ENCODE measurements around the gene GNG4. TPM values are rescaled to one million over a fixed set of nuclear protein-coding genes. Genes with fewer than 3 reads are reported as not detected.
"Not testable (repeated sequence)": the region's sequence is repeated elsewhere in the genome, so short reads cannot be mapped to it uniquely, and the experiment has no call there.

Gene GNG4
- total and polyA plus RNA-seq, 2 experiments from 2014 or later = 0.32 to 1.2 TPM

GRCh38 chr1:235650341-235651169, 971 bp upstream of the GNG4 start:
- H4K20me1 ChIP-seq (ENCODE audit: insufficient read depth) = no peaks in the 10 kb centered on the region
- no peaks in the 10 kb centered on the region for H3K36me3 ChIP-seq (ENCODE audit: low read depth)
- DNase-seq = peak; percentile 8
- peak; percentile 88 for TF ChIP-seq EZH2 (IDR thresholded peaks at IDR 0.05; ENCODE audit: insufficient read depth, poor library complexity, severe bottlenecking)
- 0 out of 2 replicates have a peak, but pooled peaks have one; percentile 39 for TF ChIP-seq EZH2phosphoT487 (IDR thresholded peaks at IDR 0.05; ENCODE audit: insufficient read depth, low read depth)
- peaks cover 32% of the 10 kb centered on the region for H3K27me3 ChIP-seq (replicated peaks; ENCODE audit: insufficient read depth)
- H3F3A ChIP-seq (ENCODE audit: insufficient read depth) = no peaks in the 10 kb centered on the region
- H3K9ac ChIP-seq = no peak overlapping the region
- 0 out of 2 replicates have a peak overlapping the region, but pooled peaks have one; percentile 5 for H2AFZ ChIP-seq
- H3K9me2 ChIP-seq (ENCODE audit: insufficient read depth) = no peaks in the 10 kb centered on the region
- no peaks in the 10 kb centered on the region for H3K4me1 ChIP-seq (ENCODE audit: insufficient read depth)
- in situ Hi-C loops (cut with MboI) = no loop called here
- H3K4me3 ChIP-seq = peak overlapping the region; percentile 25; the same call in 1 of the 2 replicates
- H3K79me2 ChIP-seq (ENCODE audit: insufficient read depth) = no peaks in the 10 kb centered on the region
- WGBS, 2 experiments (ENCODE audit: low coverage in 1 of 2, low lambda C conversion rate in 2 of 2, missing lambda C conversion rate in 2 of 2) = 11 to 15% methylated on average over 44 to 67 of the region's 71 CpGs
- H3K4me2 ChIP-seq (ENCODE audit: unreplicated experiment) = no peak overlapping the region
- no peaks in the 10 kb centered on the region for H3K9me3 ChIP-seq (ENCODE audit: low read depth)
- no peak overlapping the region for H3K27ac ChIP-seq

DNA sequence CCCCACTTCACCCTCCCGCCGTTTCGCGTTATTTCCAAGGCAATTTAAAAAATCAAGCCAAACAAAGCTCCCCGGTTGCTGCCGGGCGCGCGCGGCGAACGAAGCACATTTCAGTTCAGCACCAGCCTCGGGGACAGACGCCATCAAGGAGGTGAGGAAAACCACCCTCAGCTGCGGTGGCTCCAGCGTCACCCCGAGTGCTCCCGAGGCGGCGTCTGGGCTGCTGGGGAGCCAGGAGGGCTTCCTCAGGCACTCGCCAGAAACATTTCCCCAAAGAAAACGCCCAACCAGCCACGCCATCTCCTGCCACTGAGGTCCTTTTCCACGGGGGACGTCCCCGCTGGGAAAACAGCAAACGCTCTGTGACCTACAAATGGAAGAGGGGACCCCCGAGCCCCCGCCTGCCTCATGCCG, 623 bp downstream of the GNG4 start:
- Histone ChIP-seq H3K9me2 (ENCODE audit: insufficient read depth) (no peaks in the 10 kb centered on the region), H3K4me3 (peak overlapping the region; percentile 67), H2AFZ (peak overlapping the region; percentile 11), H3F3A (ENCODE audit: insufficient read depth) (no peaks in the 10 kb centered on the region), H3K27ac (no peak overlapping the region), H4K20me1 (ENCODE audit: insufficient read depth) (no peaks in the 10 kb centered on the region), H3K9me3 (ENCODE audit: low read depth) (no peaks in the 10 kb centered on the region), H3K4me1 (ENCODE audit: insufficient read depth) (no peaks in the 10 kb centered on the region), H3K36me3 (ENCODE audit: low read depth) (no peaks in the 10 kb centered on the region), H3K9ac (no peak overlapping the region), H3K4me2 (ENCODE audit: unreplicated experiment) (peak overlapping the region; percentile 60), H3K27me3 (replicated peaks; ENCODE audit: insufficient read depth) (peaks cover 32% of the 10 kb centered on the region), H3K79me2 (ENCODE audit: insufficient read depth) (no peaks in the 10 kb centered on the region)
- 0 out of 2 replicates have a peak, but pooled peaks have one; percentile 43 for TF ChIP-seq EZH2phosphoT487 (IDR thresholded peaks at IDR 0.05; ENCODE audit: insufficient read depth, low read depth)
- TF ChIP-seq EZH2 (IDR thresholded peaks at IDR 0.05; ENCODE audit: insufficient read depth, poor library complexity, severe bottlenecking) = no peak
- peak; percentile 87 for DNase-seq
- WGBS, 2 experiments (ENCODE audit: low coverage in 1 of 2, low lambda C conversion rate in 2 of 2, missing lambda C conversion rate in 2 of 2) = 2 to 3% methylated on average over 30 of the region's 30 CpGs
- in situ Hi-C loops (cut with MboI) = no loop called here

DNA sequence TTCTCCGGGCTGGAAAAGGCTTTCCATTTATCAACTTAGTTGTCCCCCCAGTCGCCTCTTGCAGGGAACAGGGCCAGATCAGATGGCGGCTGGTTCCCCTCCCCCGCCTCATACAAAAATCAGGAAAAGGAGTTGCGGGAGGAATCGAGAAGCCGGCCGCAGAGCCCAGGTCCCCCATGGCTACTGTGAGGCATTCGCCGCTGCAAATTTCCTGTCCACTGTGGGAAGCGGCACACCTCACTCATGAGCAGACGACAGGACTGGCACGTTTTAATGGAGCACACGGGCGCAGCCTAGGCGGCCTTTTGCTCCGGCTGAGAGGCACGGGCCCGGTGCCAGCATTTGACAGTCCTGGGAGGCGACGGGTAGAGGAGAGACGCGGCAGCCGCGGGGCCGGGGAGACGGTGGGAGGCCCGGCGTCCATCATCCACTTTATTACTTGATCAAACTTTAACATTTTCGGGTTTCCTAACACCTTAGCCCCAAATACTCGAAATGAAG, 1.1 kb downstream of the GNG4 start:
- Histone ChIP-seq H3K4me1 (ENCODE audit: insufficient read depth) (no peaks in the 10 kb centered on the region), H3K9me3 (ENCODE audit: low read depth) (no peaks in the 10 kb centered on the region), H3K79me2 (ENCODE audit: insufficient read depth) (no peaks in the 10 kb centered on the region), H3K4me2 (ENCODE audit: unreplicated experiment) (peak overlapping the region; percentile 60), H3K9me2 (ENCODE audit: insufficient read depth) (no peaks in the 10 kb centered on the region), H3K9ac (no peak overlapping the region), H3K36me3 (ENCODE audit: low read depth) (no peaks in the 10 kb centered on the region), H3K27me3 (replicated peaks; ENCODE audit: insufficient read depth) (peaks cover 32% of the 10 kb centered on the region), H3K4me3 (peak overlapping the region; percentile 67), H3F3A (ENCODE audit: insufficient read depth) (no peaks in the 10 kb centered on the region), H3K27ac (no peak overlapping the region), H2AFZ (peak overlapping the region; percentile 11; the same call in 1 of the 2 replicates), H4K20me1 (ENCODE audit: insufficient read depth) (no peaks in the 10 kb centered on the region)
- in situ Hi-C loops (cut with MboI) = no loop called here
- TF ChIP-seq EZH2 (IDR thresholded peaks at IDR 0.05; ENCODE audit: insufficient read depth, poor library complexity, severe bottlenecking) = no peak
- TF ChIP-seq EZH2phosphoT487 (IDR thresholded peaks at IDR 0.05; ENCODE audit: insufficient read depth, low read depth) = no peak
- peak; percentile 15 for DNase-seq
- WGBS, 2 experiments (ENCODE audit: low coverage in 1 of 2, low lambda C conversion rate in 2 of 2, missing lambda C conversion rate in 2 of 2) = 9 to 11% methylated on average over 28 to 31 of the region's 31 CpGs

GRCh38 chr1:235647537-235647936, 2.0 kb downstream of the GNG4 start:
- H3K9ac ChIP-seq; in situ Hi-C loops (cut with MboI); H3K4me3 ChIP-seq; H3K4me2 ChIP-seq (ENCODE audit: unreplicated experiment); H3K27ac ChIP-seq; H3K4me1 ChIP-seq (ENCODE audit: insufficient read depth); H3K9me3 ChIP-seq (ENCODE audit: low read depth); DNase-seq; H4K20me1 ChIP-seq (ENCODE audit: insufficient read depth); H2AFZ ChIP-seq; H3K36me3 ChIP-seq (ENCODE audit: low read depth); H3K9me2 ChIP-seq (ENCODE audit: insufficient read depth); H3K79me2 ChIP-seq (ENCODE audit: insufficient read depth); H3F3A ChIP-seq (ENCODE audit: insufficient read depth): not testable (repeated sequence)
- peaks cover 32% of the 10 kb centered on the region for H3K27me3 ChIP-seq (replicated peaks; ENCODE audit: insufficient read depth)
- WGBS, 2 experiments (ENCODE audit: low coverage in 1 of 2, low lambda C conversion rate in 2 of 2, missing lambda C conversion rate in 2 of 2) = 86 to 89% methylated on average over 12 of the region's 12 CpGs

All from GM23248 (cell line).